ENCODE data around the gene VIPR1. TPM values are rescaled to one million over a fixed set of nuclear protein-coding genes. Genes with fewer than 3 reads are reported as not detected.

VIPR1 gene
- polyA plus RNA-seq, 1 of the 3 experiments (the other 2 are of a cell fraction): not detected

- CTCF ChIA-PET: interaction anchor here (0.8 to 2.0 kb wide), 3 partner anchors 11 to 265 kb away, joined by 3 to 9 read pairs (median 7); partner anchors contain the start of gene VIPR1
Measured at GRCh38 chr3:42513121-42513520, 10.7 kb downstream of the VIPR1 start.

GRCh38 chr3:42513521-42513920 is 11.1 kb downstream of the VIPR1 start:
- Histone ChIP-seq H3K27ac (ENCODE audit: low read depth in 2 of 2, low read length in 1 of 2) (no peak overlapping the region), H2AFZ (ENCODE audit: low read depth) (no peak overlapping the region), H3K4me1 (ENCODE audit: control insufficient read depth in 1 of 2, insufficient read depth in 2 of 2, low read depth in 1 of 2, low read length in 1 of 2) (no peaks in the 10 kb centered on the region; a peak in 1 of 4 replicates), H3K79me2 (ENCODE audit: insufficient read depth) (no peaks in the 10 kb centered on the region), H4K20me1 (ENCODE audit: insufficient read depth) (no peaks in the 10 kb centered on the region), H3F3A (replicated peaks; ENCODE audit: insufficient read depth) (no peaks in the 10 kb centered on the region), H3K9ac (no peak overlapping the region), H3K9me2 (no peaks in the 10 kb centered on the region), H3K36me3 (replicated peaks in 1 of 2; ENCODE audit: control insufficient read depth in 1 of 2, insufficient read depth in 2 of 2, low read length in 1 of 2) (no peaks in the 10 kb centered on the region), H3K9me3 (no peaks in the 10 kb centered on the region), H3K27me3 (ENCODE audit: insufficient read depth) (no peaks in the 10 kb centered on the region; the same call in 1 of the 2 replicates), H3K4me2 (no peak overlapping the region), H3K4me3 (ENCODE audit: low read depth in 2 of 2, low read length in 1 of 2) (no peak overlapping the region)
- ChIA-PET CTCF (interaction anchor here (0.8 to 2.0 kb wide), 3 partner anchors 11 to 265 kb away, joined by 3 to 9 read pairs (median 7); partner anchors contain the start of gene VIPR1), POLR2A (no interaction called here)
- WGBS (ENCODE audit: low lambda C conversion rate): 44% methylated on average over 3 of the region's 6 CpGs
- no peak for TF ChIP-seq REST (IDR thresholded peaks at IDR 0.05; ENCODE audit: low read depth, low read length)
- TF ChIP-seq, protein P1, sequence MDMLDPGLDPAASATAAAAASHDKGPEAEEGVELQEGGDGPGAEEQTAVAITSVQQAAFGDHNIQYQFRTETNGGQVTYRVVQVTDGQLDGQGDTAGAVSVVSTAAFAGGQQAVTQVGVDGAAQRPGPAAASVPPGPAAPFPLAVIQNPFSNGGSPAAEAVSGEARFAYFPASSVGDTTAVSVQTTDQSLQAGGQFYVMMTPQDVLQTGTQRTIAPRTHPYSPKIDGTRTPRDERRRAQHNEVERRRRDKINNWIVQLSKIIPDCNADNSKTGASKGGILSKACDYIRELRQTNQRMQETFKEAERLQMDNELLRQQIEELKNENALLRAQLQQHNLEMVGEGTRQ (IDR thresholded peaks at IDR 0.05; ENCODE audit: borderline replicate concordance, low read depth, low read length): no peak
- no peak for TF ChIP-seq TEAD4 (IDR thresholded peaks at IDR 0.05; ENCODE audit: borderline replicate concordance, insufficient read depth)
- no peak for TF ChIP-seq TAF1 (IDR thresholded peaks at IDR 0.05; ENCODE audit: borderline replicate concordance, low read depth, low read length)
- TF ChIP-seq MXI1 (IDR thresholded peaks at IDR 0.05; ENCODE audit: low read depth, low read length): no peak
- no peak for TF ChIP-seq NFIC (IDR thresholded peaks at IDR 0.05; ENCODE audit: borderline replicate concordance)
- no peak for TF ChIP-seq JUND (IDR thresholded peaks at IDR 0.05)
- DNase-seq: no peak

More at GRCh38 chr3:42513121-42513520, 10.7 kb downstream of the VIPR1 start:
- Histone ChIP-seq H3K9ac (no peak overlapping the region), H3K4me2 (no peak overlapping the region), H3K27ac (ENCODE audit: low read depth in 2 of 2, low read length in 1 of 2) (no peak overlapping the region), H3F3A (replicated peaks; ENCODE audit: insufficient read depth) (no peaks in the 10 kb centered on the region), H3K79me2 (ENCODE audit: insufficient read depth) (no peaks in the 10 kb centered on the region), H3K27me3 (ENCODE audit: insufficient read depth) (peaks cover 2% of the 10 kb centered on the region; the same call in 1 of the 2 replicates), H3K9me3 (no peaks in the 10 kb centered on the region), H3K9me2 (no peaks in the 10 kb centered on the region), H4K20me1 (ENCODE audit: insufficient read depth) (no peaks in the 10 kb centered on the region), H2AFZ (ENCODE audit: low read depth) (no peak overlapping the region), H3K4me3 (ENCODE audit: low read depth in 2 of 2, low read length in 1 of 2) (no peak overlapping the region), H3K36me3 (replicated peaks in 1 of 2; ENCODE audit: control insufficient read depth in 1 of 2, insufficient read depth in 2 of 2, low read length in 1 of 2) (no peaks in the 10 kb centered on the region), H3K4me1 (ENCODE audit: control insufficient read depth in 1 of 2, insufficient read depth in 2 of 2, low read depth in 1 of 2, low read length in 1 of 2) (no peaks in the 10 kb centered on the region; a peak in 1 of 4 replicates)
- 50% methylated on average over 3 of the region's 3 CpGs for WGBS (ENCODE audit: low lambda C conversion rate)
- POLR2A ChIA-PET: no interaction called here
- TF ChIP-seq TEAD4 (IDR thresholded peaks at IDR 0.05; ENCODE audit: borderline replicate concordance, insufficient read depth) (no peak), CHD2 (IDR thresholded peaks at IDR 0.05; ENCODE audit: low read length, partially characterized antibody) (no peak), RFX5 (IDR thresholded peaks at IDR 0.05; ENCODE audit: low read length) (no peak), FOSL2 (IDR thresholded peaks at IDR 0.05; ENCODE audit: borderline replicate concordance, low read depth) (no peak), RAD21 (IDR thresholded peaks at IDR 0.05; ENCODE audit: low read length) (no peak), ELF1 (IDR thresholded peaks at IDR 0.05) (no peak), JUND (IDR thresholded peaks at IDR 0.05) (no peak), MEF2A (IDR thresholded peaks at IDR 0.05; ENCODE audit: borderline replicate concordance, low read depth) (no peak), POLR2AphosphoS5 (IDR thresholded peaks at IDR 0.05; ENCODE audit: low read depth, low read length) (no peak), CTCF (IDR thresholded peaks at IDR 0.05) (no peak), NRF1 (IDR thresholded peaks at IDR 0.05; ENCODE audit: low read depth, low read length) (no peak), SMC3 (IDR thresholded peaks at IDR 0.05; ENCODE audit: low read depth, low read length) (no peak)
- TF ChIP-seq, protein P1 (IDR thresholded peaks at IDR 0.05; ENCODE audit: borderline replicate concordance, low read depth, low read length): no peak
- no peak for DNase-seq

All from SK-N-SH (cell line).